ENCODE measurements around the gene N4BP2L1. TPM values are rescaled to one million over a fixed set of nuclear protein-coding genes. Genes with fewer than 3 reads are reported as not detected.

Gene N4BP2L1
- total RNA-seq, 1 donor from 2014 or later, result 19.2 TPM

DNA sequence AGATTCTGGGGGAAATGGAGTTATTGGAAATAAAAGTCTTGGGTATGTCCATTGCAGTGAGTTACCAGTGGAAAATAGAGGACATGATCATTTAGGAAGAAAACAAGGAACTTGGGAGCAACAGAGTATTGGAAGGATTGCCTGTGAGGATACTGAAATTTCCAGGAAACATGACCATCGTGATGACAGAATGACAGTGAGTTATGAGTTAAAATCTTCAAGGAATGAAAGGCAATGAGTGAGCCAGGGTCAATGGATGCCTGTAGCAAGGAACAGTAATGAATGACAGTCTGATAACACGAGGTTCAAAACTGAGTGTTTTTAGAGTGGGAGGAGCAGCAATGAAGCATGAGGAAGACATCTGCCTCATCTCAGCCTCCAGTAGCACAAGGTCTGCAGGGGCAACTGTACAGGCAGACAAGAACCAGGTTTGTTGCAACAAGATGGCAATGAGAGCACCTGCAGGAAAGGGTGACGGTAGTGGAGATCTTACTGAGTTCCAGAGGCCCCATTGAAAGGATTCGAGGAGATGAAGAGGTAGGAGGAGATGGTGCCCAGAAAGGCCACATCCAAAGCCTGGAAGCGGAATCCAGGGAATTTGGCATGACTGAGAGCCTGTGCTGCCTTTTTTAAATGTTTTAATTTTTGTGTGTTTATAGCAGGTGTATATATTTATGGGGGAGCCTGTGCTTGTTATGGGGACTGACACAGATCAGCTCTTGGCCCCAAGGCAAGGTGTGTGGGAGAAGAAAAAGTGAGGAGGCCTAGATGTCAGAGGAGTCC, 43.9 kb downstream of the N4BP2L1 start:
- Histone ChIP-seq H3K9me3 (no peaks in the 10 kb centered on the region), H3K4me1 (no peaks in the 10 kb centered on the region), H3K27ac (no peak overlapping the region), H3K36me3 (no peaks in the 10 kb centered on the region), H3K27me3 (no peaks in the 10 kb centered on the region), H3K4me3 (no peak overlapping the region)
- TF ChIP-seq POLR2AphosphoS5 (IDR thresholded peaks at IDR 0.05; ENCODE audit: insufficient read depth in 1 of 2, low read depth in 1 of 2) (no peak), POLR2A (IDR thresholded peaks at IDR 0.05) (no peak)
- TF ChIP-seq, protein P1, sequence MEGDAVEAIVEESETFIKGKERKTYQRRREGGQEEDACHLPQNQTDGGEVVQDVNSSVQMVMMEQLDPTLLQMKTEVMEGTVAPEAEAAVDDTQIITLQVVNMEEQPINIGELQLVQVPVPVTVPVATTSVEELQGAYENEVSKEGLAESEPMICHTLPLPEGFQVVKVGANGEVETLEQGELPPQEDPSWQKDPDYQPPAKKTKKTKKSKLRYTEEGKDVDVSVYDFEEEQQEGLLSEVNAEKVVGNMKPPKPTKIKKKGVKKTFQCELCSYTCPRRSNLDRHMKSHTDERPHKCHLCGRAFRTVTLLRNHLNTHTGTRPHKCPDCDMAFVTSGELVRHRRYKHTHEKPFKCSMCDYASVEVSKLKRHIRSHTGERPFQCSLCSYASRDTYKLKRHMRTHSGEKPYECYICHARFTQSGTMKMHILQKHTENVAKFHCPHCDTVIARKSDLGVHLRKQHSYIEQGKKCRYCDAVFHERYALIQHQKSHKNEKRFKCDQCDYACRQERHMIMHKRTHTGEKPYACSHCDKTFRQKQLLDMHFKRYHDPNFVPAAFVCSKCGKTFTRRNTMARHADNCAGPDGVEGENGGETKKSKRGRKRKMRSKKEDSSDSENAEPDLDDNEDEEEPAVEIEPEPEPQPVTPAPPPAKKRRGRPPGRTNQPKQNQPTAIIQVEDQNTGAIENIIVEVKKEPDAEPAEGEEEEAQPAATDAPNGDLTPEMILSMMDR (IDR thresholded peaks at IDR 0.05), result no peak
- DNase-seq (ENCODE audit: extremely low spot score in 2 of 2), result no peak
- intact Hi-C loops (cut with DNase I), result no loop called here

DNA sequence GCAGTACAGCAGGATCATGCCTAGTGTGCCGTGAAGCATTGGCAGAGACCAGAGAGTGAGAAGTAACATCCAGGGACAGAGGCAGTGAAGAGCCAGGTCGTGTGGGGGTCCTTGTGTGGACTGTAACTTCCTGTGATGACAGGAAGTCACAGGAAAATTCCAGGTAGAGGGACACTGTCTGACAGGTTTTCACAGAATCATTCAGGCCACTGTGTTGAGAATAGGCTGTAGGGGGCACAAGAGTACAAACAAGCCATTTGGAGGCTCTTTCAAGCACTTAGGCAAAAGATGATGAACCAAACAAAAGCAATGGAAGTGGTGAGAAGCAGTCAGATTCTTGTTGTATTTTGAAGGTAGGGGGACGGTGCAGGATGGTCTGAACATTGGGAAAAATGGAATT, 46.4 kb downstream of the N4BP2L1 start:
- TF ChIP-seq, protein P1 (IDR thresholded peaks at IDR 0.05), result peak in 2 of 3 experiments; percentile 32 to 41
- no peak for TF ChIP-seq POLR2A (IDR thresholded peaks at IDR 0.05)
- TF ChIP-seq POLR2AphosphoS5 (IDR thresholded peaks at IDR 0.05; ENCODE audit: insufficient read depth in 1 of 2, low read depth in 1 of 2), result no peak
- H3K9me3 ChIP-seq, result no peaks in the 10 kb centered on the region
- no peak for DNase-seq (ENCODE audit: extremely low spot score in 2 of 2)
- no peaks in the 10 kb centered on the region for H3K27me3 ChIP-seq
- no peak overlapping the region for H3K27ac ChIP-seq
- no peaks in the 10 kb centered on the region for H3K36me3 ChIP-seq
- no peaks in the 10 kb centered on the region for H3K4me1 ChIP-seq
- no peak overlapping the region for H3K4me3 ChIP-seq
- intact Hi-C loops (cut with DNase I), result no loop called here

DNA sequence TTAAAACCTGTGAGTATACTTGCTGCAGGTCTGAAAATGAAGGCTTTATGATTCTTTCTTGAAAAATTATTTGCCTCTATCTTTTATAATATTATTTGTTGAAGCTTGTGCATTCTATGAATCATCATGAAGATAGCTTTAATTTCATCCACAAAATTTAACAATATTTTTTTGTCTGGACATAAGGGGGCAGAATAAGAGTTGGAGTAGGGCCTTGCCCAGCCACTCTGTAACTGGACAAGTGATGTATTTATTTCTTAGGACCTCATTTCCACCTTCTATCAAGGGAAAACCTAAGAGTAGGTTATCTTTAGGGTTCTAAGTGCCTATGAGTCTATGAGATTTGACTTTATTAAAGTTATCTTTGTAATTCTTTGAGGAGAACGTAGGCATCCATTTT, 49.9 kb downstream of the N4BP2L1 start:
- no peak for DNase-seq (ENCODE audit: extremely low spot score in 2 of 2)
- H3K4me3 ChIP-seq, result no peak overlapping the region
- H3K4me1 ChIP-seq, result no peaks in the 10 kb centered on the region
- no peaks in the 10 kb centered on the region for H3K9me3 ChIP-seq
- H3K27ac ChIP-seq, result no peak overlapping the region
- no peak for TF ChIP-seq POLR2A (IDR thresholded peaks at IDR 0.05)
- TF ChIP-seq POLR2AphosphoS5 (IDR thresholded peaks at IDR 0.05; ENCODE audit: insufficient read depth in 1 of 2, low read depth in 1 of 2), result no peak
- TF ChIP-seq, protein P1 (IDR thresholded peaks at IDR 0.05), result no peak
- H3K27me3 ChIP-seq, result no peaks in the 10 kb centered on the region
- intact Hi-C loops (cut with DNase I), result no loop called here
- H3K36me3 ChIP-seq, result no peaks in the 10 kb centered on the region

- Histone ChIP-seq H3K27me3 (no peaks in the 10 kb centered on the region), H3K4me3 (no peak overlapping the region), H3K27ac (no peak overlapping the region), H3K9me3 (no peaks in the 10 kb centered on the region), H3K36me3 (no peaks in the 10 kb centered on the region), H3K4me1 (no peaks in the 10 kb centered on the region)
- TF ChIP-seq, protein P1 (IDR thresholded peaks at IDR 0.05), result no peak
- TF ChIP-seq POLR2AphosphoS5 (IDR thresholded peaks at IDR 0.05; ENCODE audit: insufficient read depth in 1 of 2, low read depth in 1 of 2) (no peak), POLR2A (IDR thresholded peaks at IDR 0.05) (no peak)
- intact Hi-C loops (cut with DNase I), result no loop called here
- no peak for DNase-seq (ENCODE audit: extremely low spot score in 2 of 2)
Observed at GRCh38 chr13:32376642-32377415, 51.1 kb downstream of the N4BP2L1 start.

DNA sequence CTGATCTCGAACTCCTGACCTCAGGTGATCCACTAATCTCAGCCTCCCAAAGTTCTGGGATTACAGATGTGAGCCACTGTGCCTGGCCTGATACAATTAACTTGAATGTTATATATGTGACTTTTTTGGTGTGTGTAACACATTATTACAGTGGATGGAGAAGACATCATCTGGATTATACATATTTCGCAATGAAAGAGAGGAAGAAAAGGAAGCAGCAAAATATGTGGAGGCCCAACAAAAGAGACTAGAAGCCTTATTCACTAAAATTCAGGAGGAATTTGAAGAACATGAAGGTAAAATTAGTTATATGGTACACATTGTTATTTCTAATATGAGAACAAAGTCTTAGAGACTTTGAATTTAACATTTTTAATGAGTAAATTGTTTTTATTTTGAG, 57.1 kb downstream of the N4BP2L1 start:
- H3K27ac ChIP-seq, result no peak overlapping the region
- no peak for DNase-seq (ENCODE audit: extremely low spot score in 2 of 2)
- H3K9me3 ChIP-seq, result no peaks in the 10 kb centered on the region
- TF ChIP-seq POLR2AphosphoS5 (IDR thresholded peaks at IDR 0.05; ENCODE audit: insufficient read depth in 1 of 2, low read depth in 1 of 2) (no peak), POLR2A (IDR thresholded peaks at IDR 0.05) (no peak)
- TF ChIP-seq, protein P1 (IDR thresholded peaks at IDR 0.05), result no peak
- no peak overlapping the region for H3K4me3 ChIP-seq
- H3K36me3 ChIP-seq, result no peaks in the 10 kb centered on the region
- no peaks in the 10 kb centered on the region for H3K4me1 ChIP-seq
- no peaks in the 10 kb centered on the region for H3K27me3 ChIP-seq
- intact Hi-C loops (cut with DNase I), result no loop called here
